GM23248 (cell line): ENCODE data around the gene ATG12.

Experiments used
- EZH2 ChIP-seq: fragments of 200-600 bp; sonication (generic); IDR thresholded peaks from 2 replicates; pipeline ENCODE4 v1.6.1; 2018; ENCODE audit warnings: antibody characterized with exemption, mild to moderate bottlenecking; ENCODE audit not compliant: insufficient read depth, poor library complexity, severe bottlenecking
- EZH2phosphoT487 ChIP-seq: fragments of 200-600 bp; sonication (generic); IDR thresholded peaks from 2 replicates; pipeline ENCODE4 v1.6.1; 2018; ENCODE audit warnings: antibody characterized with exemption, moderate library complexity, mild to moderate bottlenecking, low read depth; ENCODE audit not compliant: insufficient read depth

- TF ChIP-seq EZH2 (no peak), EZH2phosphoT487 (no peak)
Measured at GRCh38 chr5:115815006-115815692, 26.2 kb downstream of the ATG12 start.
